ENCODE data around the gene DEFB114. TPM values are rescaled to one million over a fixed set of nuclear protein-coding genes. Genes with fewer than 3 reads are reported as not detected.
"Not testable (repeated sequence)": the region's sequence is repeated elsewhere in the genome, so short reads cannot be mapped to it uniquely, and the experiment has no call there.

The DEFB114 gene
- total RNA-seq, 1 experiment from 2014 or later, result not detected

DNA sequence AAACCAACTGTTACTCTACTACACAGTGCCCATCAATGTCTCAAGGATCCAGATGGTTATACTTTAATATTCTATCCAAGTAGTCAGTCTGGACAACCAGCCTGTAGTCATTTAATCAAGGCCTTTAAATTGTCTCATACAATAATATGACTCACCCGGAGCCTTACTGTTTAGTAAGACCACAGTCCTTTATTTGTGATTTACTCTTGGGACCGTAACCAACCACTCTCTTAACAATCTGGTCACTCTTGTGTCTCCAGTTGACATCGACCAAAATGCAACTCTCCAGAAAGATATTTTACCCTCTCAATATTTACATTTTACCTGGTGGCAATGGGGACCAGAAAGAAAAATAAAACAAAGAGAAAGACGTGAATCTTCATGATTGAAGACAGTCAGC is 14.9 kb downstream of the DEFB114 start:
- no peak for DNase-seq
- Histone ChIP-seq H3K27me3 (no peaks in the 10 kb centered on the region), H3K4me3 (no peak overlapping the region), H3K9me3 (no peaks in the 10 kb centered on the region), H3K36me3 (no peaks in the 10 kb centered on the region)

DNA sequence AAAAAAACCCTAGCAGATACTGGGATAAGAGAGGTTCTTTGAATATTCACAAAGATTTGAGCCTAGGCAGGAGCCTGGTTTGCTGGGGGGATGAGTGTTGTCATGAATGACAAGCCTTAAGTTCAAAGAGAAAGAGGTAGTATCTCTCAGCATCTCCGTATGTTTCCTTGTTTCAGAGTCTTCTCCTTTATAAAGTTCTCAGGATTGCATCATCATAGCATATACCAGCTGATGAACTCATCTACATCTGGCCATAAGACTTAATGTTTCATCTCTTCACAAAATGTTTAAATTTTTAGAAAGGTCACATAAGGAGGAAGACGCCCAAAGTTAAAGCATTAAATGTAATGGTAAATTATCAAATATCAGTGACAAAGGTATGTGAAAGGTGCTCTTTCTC is 17.1 kb downstream of the DEFB114 start:
- no peak for DNase-seq
- H3K36me3 ChIP-seq, result no peaks in the 10 kb centered on the region

DNA sequence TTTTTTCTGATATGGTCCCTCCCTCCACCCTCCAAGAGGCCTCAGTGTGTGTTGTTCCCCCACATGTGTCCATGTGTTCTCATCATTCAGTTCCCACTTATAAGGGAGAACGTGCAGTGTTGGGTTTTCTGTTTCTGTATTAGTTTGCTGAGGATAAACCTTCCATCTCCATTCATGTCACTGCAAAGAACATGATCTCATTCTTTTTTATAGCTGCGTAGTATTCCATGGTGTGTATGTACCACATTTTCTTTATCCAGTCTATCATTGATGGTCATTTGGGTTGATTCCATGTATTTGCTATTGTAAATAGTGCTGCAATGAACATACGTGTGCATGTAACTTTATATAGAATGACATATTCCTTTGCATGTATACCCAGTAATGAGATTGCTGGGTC is 19.9 kb downstream of the DEFB114 start:
- not testable (repeated sequence) for H3K9me3 ChIP-seq, DNase-seq, H3K27me3 ChIP-seq, H3K4me3 ChIP-seq, H3K36me3 ChIP-seq

More for the DNA sequence above, 17.1 kb downstream of the DEFB114 start:
- Histone ChIP-seq H3K9me3 (no peaks in the 10 kb centered on the region), H3K4me3 (no peak overlapping the region), H3K27me3 (no peaks in the 10 kb centered on the region)

DNA sequence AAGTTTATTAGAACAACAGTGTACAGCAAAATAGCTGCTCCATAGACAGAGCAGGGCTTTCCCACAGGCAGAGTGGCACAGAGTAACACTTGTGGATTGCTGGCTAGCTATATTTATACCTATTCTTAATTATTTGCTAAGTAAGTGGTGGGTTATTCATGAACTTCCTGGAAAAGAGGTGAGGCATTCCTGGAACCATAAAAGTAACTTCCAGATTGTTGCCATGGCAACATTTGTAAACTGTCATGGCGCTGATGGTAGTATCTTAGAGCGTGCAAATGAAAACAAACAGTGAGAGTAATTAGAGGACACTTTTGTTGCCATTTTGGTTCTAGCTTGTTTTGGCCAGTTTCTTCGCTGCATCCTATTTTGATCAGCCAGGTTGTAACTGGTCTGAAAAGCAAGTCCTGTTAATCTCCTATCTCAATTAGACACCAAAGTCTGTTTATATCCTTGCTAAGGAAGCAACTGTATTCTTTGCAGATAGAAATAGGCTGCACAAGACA is 23.9 kb downstream of the DEFB114 start:
- no peak overlapping the region for H3K4me3 ChIP-seq
- DNase-seq, result no peak

DNA sequence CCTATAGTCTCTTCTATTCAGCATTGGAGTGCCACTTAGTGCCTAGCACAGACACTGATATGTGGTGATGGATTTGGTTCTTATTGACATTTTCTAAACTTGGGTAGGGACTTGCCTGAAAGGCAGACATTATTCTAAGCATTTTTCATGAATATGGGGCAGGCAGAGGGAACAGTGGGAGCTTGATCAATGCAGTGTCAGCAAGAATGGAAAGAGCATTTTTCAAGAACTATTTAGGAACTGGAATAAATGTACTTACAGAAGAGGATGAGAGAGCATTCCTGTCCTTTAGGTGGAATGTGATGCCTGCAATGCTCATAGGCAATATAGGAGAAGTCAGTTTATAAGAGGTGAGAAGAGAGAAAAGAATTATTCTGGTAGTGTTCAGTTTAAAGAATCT is 26.2 kb downstream of the DEFB114 start:
- H3K36me3 ChIP-seq, result no peaks in the 10 kb centered on the region
- H3K9me3 ChIP-seq, result no peaks in the 10 kb centered on the region
- no peaks in the 10 kb centered on the region; the same call in 1 of the 2 replicates for H3K27me3 ChIP-seq
- H3K4me3 ChIP-seq, result no peak overlapping the region
- DNase-seq, result no peak

More for the DNA sequence above, 23.9 kb downstream of the DEFB114 start:
- Histone ChIP-seq H3K9me3 (no peaks in the 10 kb centered on the region), H3K36me3 (no peaks in the 10 kb centered on the region), H3K27me3 (no peaks in the 10 kb centered on the region; the same call in 1 of the 2 replicates)

DNA sequence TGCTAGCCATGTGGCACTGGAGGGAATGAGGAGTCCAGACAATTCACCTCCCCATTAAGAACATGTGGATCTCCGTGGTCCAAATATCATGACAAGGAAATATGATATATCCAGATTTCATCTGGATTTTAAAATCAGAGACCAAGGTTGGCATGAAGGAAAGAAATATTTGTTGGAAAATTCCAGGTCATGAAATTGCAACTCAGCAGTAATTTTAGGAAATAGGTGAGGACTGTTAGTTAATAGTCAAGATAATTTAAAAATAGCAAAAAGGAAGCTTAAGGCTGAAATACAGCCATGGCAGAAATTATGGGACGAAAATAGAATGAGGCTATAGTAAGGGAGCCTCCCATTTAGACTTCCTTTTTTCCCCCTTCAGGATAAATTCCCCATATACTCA is 26.9 kb downstream of the DEFB114 start:
- no peaks in the 10 kb centered on the region for H3K9me3 ChIP-seq
- no peak for DNase-seq
- H3K27me3 ChIP-seq, result no peaks in the 10 kb centered on the region; the same call in 1 of the 2 replicates
- no peaks in the 10 kb centered on the region for H3K36me3 ChIP-seq
- H3K4me3 ChIP-seq, result no peak overlapping the region

DNA sequence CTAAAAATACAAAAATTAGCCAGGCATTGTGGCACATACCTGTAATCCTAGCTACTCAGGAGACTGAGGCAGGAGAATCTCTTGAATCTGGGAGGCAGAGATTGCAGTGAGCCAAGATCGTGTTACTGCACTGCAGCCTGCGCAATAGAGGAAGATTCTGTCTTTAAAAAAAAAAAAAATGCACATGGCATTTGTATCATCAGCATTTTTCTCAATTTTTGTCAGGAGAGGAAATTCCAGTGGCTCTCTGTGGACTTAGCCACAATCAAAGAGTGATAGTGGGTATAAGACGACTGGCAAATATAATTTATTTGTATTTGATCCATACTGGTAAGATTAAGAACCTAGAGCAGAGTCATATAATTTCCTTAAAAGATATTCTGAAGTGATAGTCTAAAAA is 28.6 kb downstream of the DEFB114 start:
- DNase-seq, result no peak
- Histone ChIP-seq H3K4me3 (no peak overlapping the region), H3K9me3 (no peaks in the 10 kb centered on the region), H3K27me3 (no peaks in the 10 kb centered on the region; the same call in 1 of the 2 replicates), H3K36me3 (no peaks in the 10 kb centered on the region)

DNA sequence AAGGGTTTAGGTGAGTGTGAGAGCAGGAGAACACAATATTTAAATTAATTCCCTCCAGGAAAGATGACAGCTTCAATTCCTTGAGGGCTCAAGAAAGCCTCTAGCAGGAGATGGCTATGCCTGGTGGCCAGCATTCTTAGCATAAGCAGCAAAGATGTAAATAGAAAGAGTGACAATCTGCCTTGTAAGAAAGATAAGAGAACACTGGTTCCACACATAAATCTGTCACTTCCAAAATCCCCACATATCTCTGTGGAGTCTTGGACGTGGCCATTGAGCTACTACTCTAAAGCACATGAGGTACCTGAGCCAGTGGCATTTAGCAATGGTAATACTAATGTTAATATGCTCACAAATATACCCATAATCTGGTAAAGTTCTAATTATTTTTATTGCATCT is 29.2 kb downstream of the DEFB114 start:
- Histone ChIP-seq H3K4me3 (no peak overlapping the region), H3K36me3 (no peaks in the 10 kb centered on the region), H3K27me3 (no peaks in the 10 kb centered on the region; the same call in 1 of the 2 replicates), H3K9me3 (no peaks in the 10 kb centered on the region)
- no peak for DNase-seq

DNA sequence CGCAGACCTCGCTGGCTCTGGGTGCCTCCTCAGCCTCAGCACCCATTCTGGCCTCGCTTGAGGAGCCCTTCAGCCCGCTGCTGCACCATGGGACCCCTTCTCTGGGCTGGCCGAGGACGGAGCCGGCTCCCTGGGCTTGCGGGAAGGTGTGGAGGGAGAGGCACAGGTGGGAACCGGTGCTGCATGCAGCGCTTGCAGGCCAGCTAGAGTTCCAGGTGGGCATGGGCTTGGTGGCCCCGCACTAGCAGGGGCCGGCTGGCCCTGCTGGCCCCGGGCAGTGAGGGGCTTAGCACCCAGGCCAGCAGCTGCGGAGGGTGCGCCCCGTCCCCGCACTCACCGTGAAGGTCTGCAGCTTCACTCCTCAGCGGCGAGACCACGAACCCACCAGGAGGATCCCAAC is 30.4 kb downstream of the DEFB114 start:
- Histone ChIP-seq H3K9me3 (no peaks in the 10 kb centered on the region), H3K27me3 (no peaks in the 10 kb centered on the region; the same call in 1 of the 2 replicates), H3K36me3 (no peaks in the 10 kb centered on the region), H3K4me3 (peak overlapping the region; percentile 7)
- DNase-seq, result no peak

DNA sequence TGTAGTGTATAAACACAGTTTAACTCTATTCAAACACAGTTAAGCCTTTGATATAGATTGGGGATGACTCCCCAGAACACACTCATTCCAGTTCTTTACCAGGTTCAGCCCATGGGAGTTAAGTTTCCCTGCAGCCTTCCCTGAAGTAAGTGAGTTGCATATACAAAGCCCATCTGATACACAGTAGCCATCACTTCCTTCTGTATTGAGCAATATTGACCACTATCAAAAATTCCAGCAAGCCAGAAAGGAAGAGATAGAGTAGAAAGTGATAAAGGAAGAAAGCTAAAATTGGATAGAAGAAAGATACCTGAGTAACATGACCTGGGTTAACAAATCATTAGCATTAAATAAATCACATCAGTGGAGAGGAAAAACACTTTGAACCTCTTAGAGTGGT is 34.6 kb downstream of the DEFB114 start:
- H3K27me3 ChIP-seq, result no peaks in the 10 kb centered on the region
- DNase-seq, result no peak
- no peaks in the 10 kb centered on the region for H3K36me3 ChIP-seq
- H3K9me3 ChIP-seq, result no peaks in the 10 kb centered on the region
- H3K4me3 ChIP-seq, result no peak overlapping the region

DNA sequence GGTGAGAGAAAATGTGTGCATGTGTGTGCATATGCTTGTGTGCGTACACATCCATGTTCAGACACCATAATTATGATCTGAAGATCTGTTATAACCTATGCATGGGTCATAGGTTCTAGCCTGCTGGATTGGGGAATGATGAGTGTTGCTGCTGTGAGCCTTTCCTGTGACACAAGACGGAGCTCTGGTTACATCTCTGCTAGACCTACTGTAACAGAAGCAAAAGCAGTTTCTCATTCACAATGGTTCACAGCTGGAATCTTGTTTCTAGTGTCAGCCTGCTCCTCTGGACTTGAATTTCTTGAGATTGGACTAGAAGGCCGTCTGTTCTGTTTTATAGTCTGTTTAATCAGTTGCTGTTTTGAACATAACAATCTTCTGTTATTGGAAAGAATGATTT is 40.1 kb downstream of the DEFB114 start:
- Histone ChIP-seq H3K36me3 (no peaks in the 10 kb centered on the region), H3K4me3 (no peak overlapping the region), H3K27me3 (no peaks in the 10 kb centered on the region), H3K9me3 (no peaks in the 10 kb centered on the region)
- DNase-seq, result no peak

DNA sequence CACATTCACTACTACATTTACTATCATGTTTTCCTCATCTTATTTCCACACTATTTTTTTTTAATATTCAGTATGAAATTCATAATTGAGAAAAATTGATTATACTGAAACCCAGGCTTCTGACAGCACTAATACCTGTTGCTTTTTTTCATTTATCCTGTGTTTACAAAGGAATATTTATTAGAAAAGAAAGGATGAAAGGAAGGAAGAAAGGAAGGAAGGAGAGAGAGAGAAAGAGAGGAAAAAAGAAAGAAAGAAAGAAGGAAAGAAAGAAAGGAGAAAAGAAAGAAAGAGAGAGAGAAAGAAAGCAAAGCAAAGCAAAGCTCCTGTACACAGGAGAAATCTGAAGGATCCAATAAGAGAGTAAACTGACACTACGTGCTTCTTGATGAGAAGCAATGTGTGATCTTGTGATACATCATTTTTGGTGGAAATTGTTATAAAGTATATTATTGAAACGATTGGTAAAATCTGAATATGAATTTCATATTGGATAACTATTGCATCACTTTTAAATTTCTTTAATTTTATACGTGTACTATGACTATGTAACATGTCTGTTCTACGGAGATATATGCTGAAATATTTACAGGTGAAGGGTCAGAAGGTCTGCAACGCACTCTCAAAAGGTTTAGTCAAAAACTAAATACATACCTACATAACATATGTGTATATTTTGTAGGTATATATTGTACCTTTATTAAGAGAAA is 43.9 kb downstream of the DEFB114 start:
- Histone ChIP-seq H3K4me3 (no peak overlapping the region), H3K36me3 (no peaks in the 10 kb centered on the region), H3K27me3 (no peaks in the 10 kb centered on the region), H3K9me3 (no peaks in the 10 kb centered on the region)
- no peak for DNase-seq

DNA sequence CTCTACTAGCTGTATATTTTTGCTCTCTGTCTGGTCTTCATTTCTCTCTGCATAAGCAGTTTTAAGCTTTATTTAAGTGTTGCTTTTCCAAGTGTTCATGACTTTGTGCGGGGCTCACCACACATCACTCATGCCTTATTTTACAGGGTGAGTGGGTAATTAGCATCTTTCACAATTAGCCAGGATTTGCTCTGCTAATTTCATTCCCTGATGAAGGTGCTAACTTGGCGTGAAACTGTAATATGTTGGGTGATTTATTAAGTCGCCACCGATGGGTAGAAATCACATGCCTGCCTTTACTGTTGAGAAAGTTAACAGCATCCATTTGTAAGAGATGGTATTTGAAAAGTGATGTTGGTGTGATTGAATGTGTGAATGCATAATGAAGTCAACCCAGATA is 44.7 kb downstream of the DEFB114 start:
- Histone ChIP-seq H3K9me3 (no peaks in the 10 kb centered on the region), H3K4me3 (no peak overlapping the region), H3K36me3 (no peaks in the 10 kb centered on the region), H3K27me3 (no peaks in the 10 kb centered on the region)
- DNase-seq, result no peak

DNA sequence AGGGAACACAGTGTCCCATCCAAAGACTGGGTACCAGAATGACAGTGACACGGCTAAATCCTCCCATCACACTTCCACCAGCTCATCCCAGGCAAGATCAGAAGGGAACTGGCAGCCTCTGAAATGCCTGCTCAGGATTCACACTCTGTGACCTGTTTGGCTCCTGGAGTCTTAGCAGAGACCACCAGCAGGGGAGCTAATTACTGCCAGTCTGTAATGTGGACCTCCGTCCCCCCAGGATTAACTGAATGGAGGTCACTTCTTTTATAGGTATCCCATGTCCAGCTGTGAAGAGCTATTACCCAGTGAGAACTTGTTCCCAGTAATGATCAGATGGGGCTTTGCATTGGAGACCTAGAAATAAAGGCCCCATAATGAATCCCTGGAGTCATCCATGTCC is 45.2 kb downstream of the DEFB114 start:
- no peak for DNase-seq
- Histone ChIP-seq H3K9me3 (no peaks in the 10 kb centered on the region), H3K4me3 (no peak overlapping the region), H3K27me3 (no peaks in the 10 kb centered on the region), H3K36me3 (no peaks in the 10 kb centered on the region)

DNA sequence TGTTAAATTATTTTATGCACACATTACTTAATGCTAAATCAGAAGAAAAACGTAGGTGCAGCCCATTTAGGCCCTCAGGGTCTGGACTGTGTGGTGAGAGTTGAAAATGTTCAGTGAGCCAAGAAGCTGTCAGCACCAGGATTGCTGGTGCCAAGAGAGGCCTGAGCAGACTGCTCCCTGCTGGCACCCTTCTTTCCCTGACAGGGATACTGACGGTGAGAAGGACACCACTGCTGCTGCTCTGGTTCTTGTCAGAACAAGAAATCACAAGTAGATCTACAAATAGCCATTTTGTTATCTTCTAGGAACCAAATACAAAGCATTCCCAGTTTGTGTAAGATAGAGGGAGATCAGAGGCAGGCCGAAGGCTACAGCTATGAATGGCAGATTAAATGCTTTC is 48.9 kb downstream of the DEFB114 start:
- peak; percentile 88 for DNase-seq
- Histone ChIP-seq H3K9me3 (no peaks in the 10 kb centered on the region), H3K27me3 (no peaks in the 10 kb centered on the region), H3K4me3 (no peak overlapping the region), H3K36me3 (no peaks in the 10 kb centered on the region)

DNA sequence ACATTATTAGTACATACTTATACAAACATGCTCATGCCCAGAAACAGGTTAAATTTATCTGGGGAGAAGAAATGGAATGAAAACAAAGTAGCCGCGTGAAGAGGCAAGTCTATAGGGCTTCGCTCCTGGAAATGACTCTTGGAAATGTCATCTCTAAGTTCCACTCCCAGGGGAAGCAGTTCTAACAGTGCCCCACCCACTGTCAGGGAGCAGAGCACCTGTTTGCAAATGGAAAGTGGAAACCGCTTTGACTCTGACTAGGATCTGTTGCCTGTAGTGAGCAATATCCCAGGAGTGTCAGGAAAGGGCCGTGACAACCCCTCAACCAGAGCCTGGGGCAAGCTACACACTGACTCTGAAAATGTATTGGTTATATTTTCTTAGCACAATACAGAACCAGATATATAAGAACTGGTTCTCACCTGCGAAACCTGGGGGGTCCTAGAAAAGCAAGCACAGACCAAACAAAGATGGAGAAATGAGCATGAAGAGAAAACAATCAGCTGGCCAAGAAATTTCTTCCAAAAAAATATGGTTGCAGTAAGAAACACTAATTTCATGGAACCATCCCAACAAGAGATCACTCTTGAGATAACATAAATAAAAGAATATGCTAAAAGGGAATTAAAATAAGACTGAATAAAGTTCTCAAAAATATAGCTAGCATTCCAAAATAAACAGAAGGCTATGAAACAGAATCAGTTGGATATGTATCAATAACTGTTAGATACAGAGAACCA is 50.2 kb downstream of the DEFB114 start:
- peak; percentile 12 for DNase-seq
- no peak overlapping the region for H3K4me3 ChIP-seq
- H3K36me3 ChIP-seq, result no peaks in the 10 kb centered on the region
- no peaks in the 10 kb centered on the region for H3K9me3 ChIP-seq
- H3K27me3 ChIP-seq, result no peaks in the 10 kb centered on the region

DNA sequence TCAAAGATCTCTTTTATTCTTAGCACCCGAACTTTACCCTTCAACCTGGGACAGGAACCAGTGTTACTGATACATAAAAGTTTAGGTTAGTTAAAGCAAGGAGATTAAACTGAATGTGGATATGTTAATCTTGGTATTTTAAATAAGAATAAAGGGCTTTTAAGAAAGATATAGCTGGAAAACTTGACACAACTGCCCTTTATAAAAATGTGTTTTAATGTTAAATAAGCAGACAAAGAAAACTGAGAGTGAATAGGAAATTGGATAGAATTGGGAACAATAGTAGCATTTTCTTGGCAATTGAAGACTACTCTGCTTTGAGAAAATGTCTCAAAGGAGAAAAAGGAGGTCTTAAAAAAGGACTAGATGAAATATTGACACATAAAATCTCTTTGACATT is 51.8 kb downstream of the DEFB114 start:
- no peaks in the 10 kb centered on the region for H3K27me3 ChIP-seq
- no peaks in the 10 kb centered on the region for H3K9me3 ChIP-seq
- no peaks in the 10 kb centered on the region for H3K36me3 ChIP-seq
- H3K4me3 ChIP-seq, result no peak overlapping the region
- DNase-seq, result no peak

DNA sequence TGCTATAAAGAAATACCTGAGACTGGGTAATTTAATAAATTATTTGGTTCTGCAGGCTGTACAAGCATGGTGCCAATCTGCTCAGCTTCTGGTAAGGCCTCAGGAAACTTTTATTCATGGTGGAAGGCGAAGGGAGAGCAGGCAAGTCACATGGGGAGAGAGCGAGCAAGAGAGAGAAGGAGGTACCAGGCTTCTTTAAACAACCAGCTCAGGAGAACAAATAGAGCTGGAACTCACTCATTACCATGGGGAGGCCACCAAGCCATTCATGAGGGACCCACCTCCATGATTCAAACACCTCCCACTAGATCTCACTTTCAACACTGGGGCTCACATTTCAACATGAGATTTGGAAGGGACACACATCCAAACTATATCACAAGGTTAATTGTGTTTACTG is 52.7 kb downstream of the DEFB114 start:
- no peak overlapping the region for H3K4me3 ChIP-seq
- no peaks in the 10 kb centered on the region for H3K36me3 ChIP-seq
- DNase-seq, result no peak
- no peaks in the 10 kb centered on the region for H3K9me3 ChIP-seq
- no peaks in the 10 kb centered on the region for H3K27me3 ChIP-seq

All from MG63 (cell line).